Esophagus muscularis mucosa (tissue), 3 donors: ENCODE measurements around the gene TMEM135.

Source experiments
- POLR2A ChIP-seq: fragments of 450-650 bp; IDR thresholded peaks from one replicate; pipeline ENCODE4 v1.6.1; 2017; ENCODE audit warnings: antibody characterized with exemption, moderate library complexity, mild to moderate bottlenecking, low read depth
- TF ChIP-seq, protein P1 (sequence below), 3 experiments: fragments of 200-600 bp in 2 of 3; fragments of 450-650 bp in 1 of 3; sonication (generic) in 2 of 3; IDR thresholded peaks; one replicate each; pipeline ENCODE4 v1.5.1; 2017 to 2019; ENCODE audit warnings: antibody characterized with exemption in 3 of 3, mild to moderate bottlenecking in 2 of 3, moderate library complexity in 1 of 3

DNA sequence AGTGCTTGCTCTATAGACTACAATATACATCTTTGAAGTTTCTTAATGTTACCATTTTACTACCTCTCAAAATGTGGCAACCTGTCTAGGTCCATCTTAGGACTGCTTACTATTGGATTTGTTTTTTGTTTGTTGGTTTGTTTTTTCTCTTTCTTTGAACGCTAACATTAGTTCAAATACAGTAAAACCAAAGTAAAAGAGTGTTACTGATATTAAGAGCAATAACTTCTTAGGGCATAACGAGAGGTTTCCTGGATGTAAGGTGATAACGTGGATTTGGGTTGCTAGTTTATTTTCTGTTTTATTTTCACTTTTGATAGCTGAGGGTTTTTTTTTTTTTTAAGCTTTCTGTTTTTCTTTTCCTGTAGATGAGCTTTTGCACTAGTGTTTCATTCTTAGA, 43.6 kb downstream of the TMEM135 start:
- TF ChIP-seq, protein P1, sequence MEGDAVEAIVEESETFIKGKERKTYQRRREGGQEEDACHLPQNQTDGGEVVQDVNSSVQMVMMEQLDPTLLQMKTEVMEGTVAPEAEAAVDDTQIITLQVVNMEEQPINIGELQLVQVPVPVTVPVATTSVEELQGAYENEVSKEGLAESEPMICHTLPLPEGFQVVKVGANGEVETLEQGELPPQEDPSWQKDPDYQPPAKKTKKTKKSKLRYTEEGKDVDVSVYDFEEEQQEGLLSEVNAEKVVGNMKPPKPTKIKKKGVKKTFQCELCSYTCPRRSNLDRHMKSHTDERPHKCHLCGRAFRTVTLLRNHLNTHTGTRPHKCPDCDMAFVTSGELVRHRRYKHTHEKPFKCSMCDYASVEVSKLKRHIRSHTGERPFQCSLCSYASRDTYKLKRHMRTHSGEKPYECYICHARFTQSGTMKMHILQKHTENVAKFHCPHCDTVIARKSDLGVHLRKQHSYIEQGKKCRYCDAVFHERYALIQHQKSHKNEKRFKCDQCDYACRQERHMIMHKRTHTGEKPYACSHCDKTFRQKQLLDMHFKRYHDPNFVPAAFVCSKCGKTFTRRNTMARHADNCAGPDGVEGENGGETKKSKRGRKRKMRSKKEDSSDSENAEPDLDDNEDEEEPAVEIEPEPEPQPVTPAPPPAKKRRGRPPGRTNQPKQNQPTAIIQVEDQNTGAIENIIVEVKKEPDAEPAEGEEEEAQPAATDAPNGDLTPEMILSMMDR (IDR thresholded peaks at IDR 0.05) = no peak
- TF ChIP-seq POLR2A = no peak
